ENCODE data around the gene KLC4.

The KLC4 gene

DNA sequence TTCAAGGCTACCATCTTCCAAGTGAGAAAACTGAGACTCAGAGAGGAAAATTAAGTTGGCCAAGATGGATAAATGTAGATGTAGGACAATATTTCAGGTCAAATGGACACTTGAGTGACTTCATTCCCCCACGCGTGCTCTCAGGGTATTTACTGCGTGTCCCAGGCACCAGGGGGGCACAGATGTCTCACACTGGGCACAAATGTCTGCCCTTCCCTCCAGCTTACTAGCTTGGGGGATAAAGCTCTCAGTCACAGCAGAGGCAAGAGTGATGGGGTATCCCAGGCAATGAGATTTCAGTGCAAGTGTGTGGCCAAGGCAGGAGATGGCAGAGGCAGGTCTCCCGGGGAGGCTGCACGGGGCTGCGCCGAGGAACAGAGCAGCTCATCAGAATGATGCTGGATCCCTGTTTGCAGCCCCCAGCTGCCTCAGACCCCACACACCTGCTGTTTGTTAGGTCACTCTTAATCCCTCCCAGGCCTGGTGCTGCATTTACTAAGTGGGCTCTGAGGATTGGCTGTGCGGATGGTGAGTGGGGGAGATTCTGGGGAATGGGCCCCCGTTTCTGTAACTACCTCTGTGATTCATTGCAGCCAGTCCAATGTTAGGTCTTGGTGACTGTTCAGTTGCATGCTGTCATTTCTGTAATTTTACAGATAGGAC, 60.8 kb downstream of the KLC4 start:
- no peak overlapping the region for H3K27ac ChIP-seq

DNA sequence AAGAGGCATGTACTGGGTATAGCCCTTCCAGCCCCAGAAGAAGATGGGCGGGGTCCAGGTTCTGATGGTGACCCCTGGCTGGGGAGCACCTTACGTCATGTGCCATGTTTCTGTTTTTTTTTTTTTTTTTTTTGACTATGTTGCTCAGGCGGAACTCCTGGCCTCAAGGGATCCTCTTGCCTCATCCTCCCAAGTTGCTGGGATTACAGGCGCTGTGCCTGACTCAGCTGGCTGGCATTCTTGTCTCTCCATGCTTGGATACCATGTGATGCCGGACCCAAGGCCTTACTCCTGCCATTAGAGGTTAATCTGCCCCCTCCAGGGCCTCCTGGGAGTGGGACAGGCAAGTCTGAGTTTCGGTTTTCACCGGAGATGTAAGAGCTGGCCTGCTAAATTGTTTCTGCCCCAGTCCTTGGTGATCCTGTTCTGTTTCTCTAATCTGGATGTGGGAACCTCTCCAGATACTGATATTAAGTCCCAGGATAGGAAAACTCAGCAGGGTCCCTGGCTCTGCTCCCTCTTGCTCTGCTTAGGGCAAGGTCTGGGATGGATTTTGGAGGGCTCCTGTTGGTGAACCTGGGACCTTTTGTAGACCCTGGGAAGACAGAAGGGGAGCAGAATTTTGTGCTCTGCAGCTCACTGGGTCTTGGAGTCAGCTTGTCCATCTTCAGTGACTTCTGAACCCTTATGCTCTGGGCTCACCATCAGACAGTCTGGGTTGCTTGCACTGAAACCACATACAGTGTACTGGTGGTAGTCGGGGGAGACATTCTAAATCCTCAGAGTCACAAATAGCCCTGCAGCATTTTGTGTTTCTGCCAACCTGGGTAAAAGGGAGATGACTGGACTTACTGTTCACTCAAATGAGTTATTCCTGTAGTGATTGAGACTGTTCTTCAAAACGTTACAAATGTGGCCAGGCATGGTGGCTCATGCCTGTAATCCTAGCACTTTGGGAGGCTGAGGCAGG, 61.8 kb downstream of the KLC4 start:
- no peak overlapping the region for H3K27ac ChIP-seq
- TF ChIP-seq ZFX (IDR thresholded peaks at IDR 0.05; ENCODE audit: borderline replicate concordance) = no peak
- TF ChIP-seq, protein P1, sequence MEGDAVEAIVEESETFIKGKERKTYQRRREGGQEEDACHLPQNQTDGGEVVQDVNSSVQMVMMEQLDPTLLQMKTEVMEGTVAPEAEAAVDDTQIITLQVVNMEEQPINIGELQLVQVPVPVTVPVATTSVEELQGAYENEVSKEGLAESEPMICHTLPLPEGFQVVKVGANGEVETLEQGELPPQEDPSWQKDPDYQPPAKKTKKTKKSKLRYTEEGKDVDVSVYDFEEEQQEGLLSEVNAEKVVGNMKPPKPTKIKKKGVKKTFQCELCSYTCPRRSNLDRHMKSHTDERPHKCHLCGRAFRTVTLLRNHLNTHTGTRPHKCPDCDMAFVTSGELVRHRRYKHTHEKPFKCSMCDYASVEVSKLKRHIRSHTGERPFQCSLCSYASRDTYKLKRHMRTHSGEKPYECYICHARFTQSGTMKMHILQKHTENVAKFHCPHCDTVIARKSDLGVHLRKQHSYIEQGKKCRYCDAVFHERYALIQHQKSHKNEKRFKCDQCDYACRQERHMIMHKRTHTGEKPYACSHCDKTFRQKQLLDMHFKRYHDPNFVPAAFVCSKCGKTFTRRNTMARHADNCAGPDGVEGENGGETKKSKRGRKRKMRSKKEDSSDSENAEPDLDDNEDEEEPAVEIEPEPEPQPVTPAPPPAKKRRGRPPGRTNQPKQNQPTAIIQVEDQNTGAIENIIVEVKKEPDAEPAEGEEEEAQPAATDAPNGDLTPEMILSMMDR (IDR thresholded peaks at IDR 0.05) = no peak

More for the DNA sequence above, 60.8 kb downstream of the KLC4 start:
- TF ChIP-seq, protein P1 (IDR thresholded peaks at IDR 0.05) = no peak
- no peak for TF ChIP-seq ZFX (IDR thresholded peaks at IDR 0.05; ENCODE audit: borderline replicate concordance)

DNA sequence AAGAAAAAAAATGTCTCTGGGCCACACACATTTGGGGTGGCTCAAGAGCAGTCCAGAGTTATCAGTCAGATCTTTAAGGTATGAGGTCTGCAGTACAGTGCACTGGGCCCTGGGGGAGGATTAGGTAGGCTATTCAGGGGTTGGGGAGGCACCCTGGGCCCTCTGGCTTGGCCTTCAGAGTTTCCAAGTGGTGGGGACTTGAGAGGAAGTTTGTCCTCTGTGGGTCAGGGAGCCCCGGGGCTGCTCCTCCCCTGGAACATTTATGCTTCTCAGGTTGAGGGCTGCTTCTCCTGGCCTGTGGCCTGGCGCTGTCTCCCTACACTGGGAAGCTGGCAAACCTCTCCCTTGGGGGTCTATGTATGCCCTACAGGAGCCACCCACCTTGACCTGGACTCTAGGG, 62.7 kb downstream of the KLC4 start:
- TF ChIP-seq, protein P1 (IDR thresholded peaks at IDR 0.05) = no peak
- TF ChIP-seq ZFX (IDR thresholded peaks at IDR 0.05; ENCODE audit: borderline replicate concordance) = no peak
- no peak overlapping the region for H3K27ac ChIP-seq

DNA sequence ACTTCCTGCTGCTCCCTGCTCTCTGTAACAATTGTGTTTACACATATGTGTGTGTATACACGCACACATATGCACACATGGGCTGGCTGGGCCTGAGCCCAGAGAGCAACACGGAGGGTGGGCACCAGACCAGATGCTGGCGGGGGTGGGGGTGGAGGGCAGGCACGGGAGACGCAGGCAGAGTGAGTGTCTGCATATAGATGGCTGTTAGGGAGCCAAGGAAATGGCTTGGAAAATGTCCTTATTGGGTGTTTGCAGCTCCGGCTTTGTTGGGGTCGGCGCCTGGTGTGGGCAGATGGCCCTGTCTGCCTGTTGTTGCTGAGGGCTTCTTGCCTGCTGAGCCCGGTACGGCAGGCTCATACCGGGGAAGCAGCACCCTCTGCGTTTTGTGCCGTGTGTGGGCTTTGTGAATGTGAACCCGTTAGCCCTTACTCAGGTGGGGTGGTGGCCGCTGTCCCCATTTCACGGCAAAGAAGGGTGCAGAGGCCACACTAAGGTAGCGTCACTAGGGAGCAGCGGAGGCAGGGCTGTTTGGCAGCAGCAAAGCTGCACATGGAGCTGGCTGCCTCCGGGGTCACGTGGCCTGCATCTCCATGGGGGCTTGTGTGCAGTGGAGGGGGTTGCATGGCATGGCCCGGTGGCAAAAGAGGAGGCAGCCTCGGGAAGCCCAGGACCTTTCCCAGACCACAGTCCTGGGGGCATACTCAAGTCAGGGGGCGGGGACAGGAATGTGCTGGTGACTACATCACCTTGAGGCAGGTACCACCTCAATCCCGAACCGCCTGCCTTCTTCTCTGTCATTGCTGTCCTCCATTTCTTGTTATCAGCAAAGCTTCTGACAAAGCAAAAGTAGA, 64.3 kb downstream of the KLC4 start:
- no peak overlapping the region for H3K27ac ChIP-seq

DNA sequence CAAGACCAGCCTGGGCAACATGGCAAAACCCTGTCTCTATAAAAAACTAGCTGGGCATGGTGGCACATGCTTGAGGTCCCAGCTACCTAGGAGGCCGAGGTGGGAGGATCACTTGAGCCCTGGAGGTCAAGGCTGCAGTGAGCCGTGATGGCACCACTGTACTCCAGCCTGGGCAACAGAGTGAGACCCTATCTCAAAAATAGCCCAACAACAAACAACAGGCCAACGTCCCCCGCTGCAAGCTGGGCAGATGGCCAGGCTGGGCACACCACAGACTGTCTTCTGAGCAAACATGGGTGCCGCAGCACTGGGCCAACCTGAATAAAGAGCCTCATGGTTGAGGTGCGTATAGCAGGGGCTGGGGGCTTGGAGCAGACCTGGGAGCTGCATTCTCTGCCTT, 65.0 kb downstream of the KLC4 start:
- TF ChIP-seq ZFX (IDR thresholded peaks at IDR 0.05; ENCODE audit: borderline replicate concordance) = no peak
- TF ChIP-seq, protein P1 (IDR thresholded peaks at IDR 0.05) = no peak
- H3K27ac ChIP-seq = no peak overlapping the region

More for the DNA sequence above, 64.3 kb downstream of the KLC4 start:
- TF ChIP-seq ZFX (IDR thresholded peaks at IDR 0.05; ENCODE audit: borderline replicate concordance) = no peak
- TF ChIP-seq, protein P1 (IDR thresholded peaks at IDR 0.05) = no peak

Measured in 22Rv1 (cell line).